ENCODE results near the gene TMEM229B. TPM values are rescaled to one million over a fixed set of nuclear protein-coding genes. Genes with fewer than 3 reads are reported as not detected.

TMEM229B gene
- total RNA-seq, 1 donor from 2014 or later, result 0.26 TPM

DNA sequence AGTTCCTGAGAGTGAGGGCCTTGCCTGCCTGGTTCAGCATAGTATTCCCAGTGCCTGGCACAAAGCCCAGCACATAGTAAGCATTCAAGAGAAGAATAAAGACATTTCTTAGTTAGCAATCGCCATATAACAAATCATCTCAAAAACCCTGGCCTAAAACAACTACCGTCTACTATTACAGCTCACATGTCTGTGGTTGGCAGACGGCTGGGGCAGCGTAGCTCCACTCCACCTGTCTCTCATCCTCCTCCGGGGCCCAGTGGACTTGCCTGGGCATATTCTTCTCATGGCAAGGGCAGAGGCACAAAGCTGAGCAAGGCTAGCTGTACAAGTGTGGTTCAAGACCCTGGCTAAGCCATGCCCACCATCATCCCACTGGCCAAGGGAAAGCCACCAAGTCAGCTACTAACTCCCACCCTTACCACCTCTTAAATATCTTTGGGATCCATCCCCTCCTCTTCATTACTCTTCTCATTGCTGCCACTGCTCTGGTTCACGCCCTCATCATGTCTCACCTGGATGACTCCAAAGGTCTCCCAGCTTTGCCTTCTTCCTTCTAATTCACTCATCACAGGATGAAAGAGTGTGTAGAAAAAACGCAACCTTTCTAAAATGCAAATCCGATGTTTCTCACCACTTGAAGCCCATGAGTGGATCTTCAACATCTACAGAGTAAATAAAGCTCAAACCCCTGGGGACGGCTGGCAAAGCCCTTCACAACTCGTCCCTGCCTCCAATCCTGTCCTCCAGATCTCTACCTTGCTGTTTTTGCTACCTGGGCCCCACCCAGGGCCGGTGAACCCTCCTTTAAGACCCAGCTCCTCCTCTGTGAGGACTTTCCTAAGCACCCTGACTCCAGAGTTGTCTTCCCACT, 10.4 kb downstream of the TMEM229B start:
- FAIRE-seq (peak; percentile 23), DNase-seq (ENCODE audit: low read depth) (peak; percentile 67)
- no peaks in the 10 kb centered on the region for H3K36me3 ChIP-seq (ENCODE audit: control insufficient read depth, insufficient read depth, low read length)
- TF ChIP-seq, protein P1, sequence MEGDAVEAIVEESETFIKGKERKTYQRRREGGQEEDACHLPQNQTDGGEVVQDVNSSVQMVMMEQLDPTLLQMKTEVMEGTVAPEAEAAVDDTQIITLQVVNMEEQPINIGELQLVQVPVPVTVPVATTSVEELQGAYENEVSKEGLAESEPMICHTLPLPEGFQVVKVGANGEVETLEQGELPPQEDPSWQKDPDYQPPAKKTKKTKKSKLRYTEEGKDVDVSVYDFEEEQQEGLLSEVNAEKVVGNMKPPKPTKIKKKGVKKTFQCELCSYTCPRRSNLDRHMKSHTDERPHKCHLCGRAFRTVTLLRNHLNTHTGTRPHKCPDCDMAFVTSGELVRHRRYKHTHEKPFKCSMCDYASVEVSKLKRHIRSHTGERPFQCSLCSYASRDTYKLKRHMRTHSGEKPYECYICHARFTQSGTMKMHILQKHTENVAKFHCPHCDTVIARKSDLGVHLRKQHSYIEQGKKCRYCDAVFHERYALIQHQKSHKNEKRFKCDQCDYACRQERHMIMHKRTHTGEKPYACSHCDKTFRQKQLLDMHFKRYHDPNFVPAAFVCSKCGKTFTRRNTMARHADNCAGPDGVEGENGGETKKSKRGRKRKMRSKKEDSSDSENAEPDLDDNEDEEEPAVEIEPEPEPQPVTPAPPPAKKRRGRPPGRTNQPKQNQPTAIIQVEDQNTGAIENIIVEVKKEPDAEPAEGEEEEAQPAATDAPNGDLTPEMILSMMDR (IDR thresholded peaks at IDR 0.05; ENCODE audit: insufficient read depth, low read length, severe bottlenecking), result no peak
- H3K27me3 ChIP-seq (ENCODE audit: control insufficient read depth, insufficient read depth, low read length), result no peaks in the 10 kb centered on the region
- H3K4me3 ChIP-seq (ENCODE audit: low read depth, low read length), result no peak overlapping the region

DNA sequence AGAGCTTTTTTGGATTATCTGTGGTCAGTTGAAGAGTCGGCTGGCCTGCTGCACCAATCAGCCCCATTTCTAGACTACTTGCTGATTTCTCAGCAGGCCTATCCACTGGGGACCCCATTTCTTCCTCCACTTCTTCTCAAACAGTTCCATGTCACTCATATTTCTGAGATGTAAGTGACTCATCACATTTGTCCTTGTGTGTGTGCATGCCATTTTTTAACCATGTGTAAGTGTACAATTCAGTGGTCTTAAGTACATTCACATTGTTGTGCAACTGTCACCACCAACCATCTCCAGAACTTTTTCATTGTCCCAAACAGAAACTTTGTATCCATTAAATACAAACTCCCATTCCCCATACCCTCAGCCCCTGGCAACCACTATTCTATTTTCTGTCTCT, 14.2 kb downstream of the TMEM229B start:
- DNase-seq (ENCODE audit: low read depth), result no peak
- no peak for FAIRE-seq
- no peaks in the 10 kb centered on the region for H3K27me3 ChIP-seq (ENCODE audit: control insufficient read depth, insufficient read depth, low read length)
- H3K36me3 ChIP-seq (ENCODE audit: control insufficient read depth, insufficient read depth, low read length), result no peaks in the 10 kb centered on the region
- TF ChIP-seq, protein P1 (IDR thresholded peaks at IDR 0.05; ENCODE audit: insufficient read depth, low read length, severe bottlenecking), result no peak
- no peak overlapping the region for H3K4me3 ChIP-seq (ENCODE audit: low read depth, low read length)

DNA sequence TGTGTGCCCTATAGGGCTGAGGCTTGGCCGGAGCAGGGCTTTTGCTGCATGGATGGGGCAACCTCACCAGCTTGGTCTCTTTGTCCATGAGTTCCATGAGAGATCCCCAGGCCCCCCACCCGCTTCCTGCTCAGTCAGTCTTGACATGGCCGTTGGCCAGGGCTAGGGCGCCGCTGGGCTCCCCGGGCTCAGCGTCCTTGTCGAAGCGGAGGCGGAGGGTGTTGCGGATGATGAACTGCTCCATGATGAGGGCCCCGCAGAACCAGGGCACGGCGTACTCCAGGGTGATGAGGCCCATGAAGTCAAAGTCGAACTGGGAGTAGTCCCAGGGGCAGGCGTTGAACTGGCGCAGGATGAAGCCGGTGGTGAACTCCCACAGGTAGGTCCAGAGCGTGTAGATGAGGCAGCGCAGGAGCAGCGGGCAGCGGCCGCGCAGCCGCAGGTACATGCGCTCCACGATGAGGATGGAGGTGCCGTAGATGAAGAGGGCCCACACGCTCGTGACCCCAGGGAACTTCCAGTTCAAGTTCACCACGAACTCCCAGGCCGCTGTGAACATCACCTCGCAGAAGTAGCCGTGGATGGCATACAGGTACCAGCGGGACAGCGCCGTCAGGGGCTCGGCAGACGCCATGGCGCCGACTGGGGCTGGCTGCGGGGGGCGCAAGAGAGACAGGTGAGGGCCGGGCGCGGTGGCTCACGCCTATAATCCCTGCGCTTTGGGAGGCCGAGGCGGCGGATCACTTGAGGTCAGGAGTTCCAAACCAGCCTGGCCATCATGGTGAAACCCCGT, 15.0 kb downstream of the TMEM229B start:
- Histone ChIP-seq H3K4me3 (ENCODE audit: low read depth, low read length) (no peak overlapping the region), H3K27me3 (ENCODE audit: control insufficient read depth, insufficient read depth, low read length) (no peaks in the 10 kb centered on the region), H3K36me3 (ENCODE audit: control insufficient read depth, insufficient read depth, low read length) (no peaks in the 10 kb centered on the region)
- TF ChIP-seq, protein P1 (IDR thresholded peaks at IDR 0.05; ENCODE audit: insufficient read depth, low read length, severe bottlenecking), result no peak
- no peak for DNase-seq (ENCODE audit: low read depth)
- no peak for FAIRE-seq

DNA sequence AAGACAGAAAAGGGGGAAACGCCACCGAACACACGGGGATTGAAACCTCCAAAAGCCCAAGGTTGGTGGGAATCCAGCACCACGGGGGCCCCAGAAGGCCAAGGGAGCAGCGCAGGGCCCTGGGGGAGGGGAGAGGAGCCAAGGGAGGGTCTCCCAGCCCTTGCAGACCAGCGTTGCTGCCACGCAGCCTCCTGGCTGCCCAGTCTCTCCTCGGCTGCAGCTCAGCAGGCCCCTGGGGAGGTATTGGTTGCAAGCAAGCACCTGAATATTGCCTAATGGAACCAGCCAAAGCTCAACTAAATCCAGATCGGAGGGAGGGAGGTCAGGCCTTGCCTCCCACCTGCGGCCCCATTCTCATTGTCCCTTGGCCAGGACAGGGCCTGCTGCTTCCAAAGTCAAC, 15.8 kb downstream of the TMEM229B start:
- Histone ChIP-seq H3K4me3 (ENCODE audit: low read depth, low read length) (no peak overlapping the region), H3K27me3 (ENCODE audit: control insufficient read depth, insufficient read depth, low read length) (no peaks in the 10 kb centered on the region), H3K36me3 (ENCODE audit: control insufficient read depth, insufficient read depth, low read length) (no peaks in the 10 kb centered on the region)
- peak; percentile 28 for FAIRE-seq
- TF ChIP-seq, protein P1 (IDR thresholded peaks at IDR 0.05; ENCODE audit: insufficient read depth, low read length, severe bottlenecking), result no peak
- DNase-seq (ENCODE audit: low read depth), result no peak

DNA sequence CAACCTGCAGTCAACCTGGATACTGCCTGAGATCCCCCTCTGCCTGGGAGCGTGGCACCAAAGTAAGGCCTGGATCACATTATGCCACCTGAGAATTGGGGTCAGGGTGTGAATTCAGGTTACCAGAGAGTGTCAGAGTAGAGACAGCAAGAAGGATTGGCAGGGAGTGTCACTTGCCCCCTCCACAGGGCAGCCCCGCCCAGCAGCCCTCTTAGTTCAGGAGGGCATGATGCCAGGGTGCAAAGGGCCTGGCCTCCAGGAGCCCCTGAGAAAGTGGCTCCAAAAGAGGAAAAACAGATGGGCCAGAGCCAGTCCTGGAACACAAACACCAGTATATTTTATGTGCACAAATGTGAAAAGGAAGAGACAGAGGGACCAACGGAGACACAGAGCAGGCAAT, 18.6 kb downstream of the TMEM229B start:
- Histone ChIP-seq H3K36me3 (ENCODE audit: control insufficient read depth, insufficient read depth, low read length) (no peaks in the 10 kb centered on the region), H3K27me3 (ENCODE audit: control insufficient read depth, insufficient read depth, low read length) (no peaks in the 10 kb centered on the region), H3K4me3 (ENCODE audit: low read depth, low read length) (no peak overlapping the region)
- FAIRE-seq (no peak), DNase-seq (ENCODE audit: low read depth) (no peak)
- TF ChIP-seq, protein P1 (IDR thresholded peaks at IDR 0.05; ENCODE audit: insufficient read depth, low read length, severe bottlenecking), result no peak
